Measurements from ENCODE around the gene EFHC1.

EFHC1 gene

GRCh38 chr6:52543262-52543661 lies 123.1 kb downstream of the EFHC1 start:
- no peak for DNase-seq

DNA sequence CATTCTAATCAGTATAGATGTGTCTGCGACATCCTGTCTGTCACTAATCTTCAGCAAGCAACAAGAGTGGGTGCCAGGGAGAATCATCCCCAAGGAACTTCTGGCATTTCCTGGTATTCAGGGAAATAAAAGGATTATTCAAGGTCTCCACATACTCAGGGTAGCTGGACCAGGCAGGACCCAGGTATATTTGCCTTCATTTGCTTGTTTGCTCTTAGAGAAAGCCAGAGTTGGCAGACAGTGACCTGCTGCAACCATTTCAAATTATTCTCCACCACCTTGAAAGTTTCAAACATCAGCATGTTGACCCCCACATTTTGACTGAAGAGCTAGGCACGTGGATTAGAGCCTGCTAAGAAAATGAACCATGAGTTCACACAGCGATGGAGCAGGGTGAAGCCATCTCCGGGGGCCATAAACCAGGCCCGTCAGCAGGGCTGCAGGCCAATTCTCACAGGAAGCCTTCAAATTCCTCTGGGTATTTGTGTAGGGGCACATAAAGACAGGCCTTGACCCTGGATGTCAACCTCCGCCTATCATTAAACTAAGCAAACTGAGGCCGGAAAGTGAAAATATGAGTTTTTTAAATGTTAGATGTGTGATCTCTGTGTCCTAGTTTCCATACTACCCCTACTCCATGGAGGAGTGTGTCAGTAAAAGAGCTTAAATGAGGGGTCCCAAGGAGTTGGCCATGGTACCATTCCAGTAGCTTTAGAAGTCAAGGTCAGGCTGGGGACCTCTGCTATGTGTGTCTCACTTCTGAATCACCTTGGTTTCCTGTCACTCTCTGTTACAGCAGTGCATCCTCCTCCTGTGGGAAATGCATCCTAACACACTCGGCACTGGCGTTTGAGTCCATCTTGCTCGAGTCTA lies 123.8 kb downstream of the EFHC1 start:
- no peak for DNase-seq

DNA sequence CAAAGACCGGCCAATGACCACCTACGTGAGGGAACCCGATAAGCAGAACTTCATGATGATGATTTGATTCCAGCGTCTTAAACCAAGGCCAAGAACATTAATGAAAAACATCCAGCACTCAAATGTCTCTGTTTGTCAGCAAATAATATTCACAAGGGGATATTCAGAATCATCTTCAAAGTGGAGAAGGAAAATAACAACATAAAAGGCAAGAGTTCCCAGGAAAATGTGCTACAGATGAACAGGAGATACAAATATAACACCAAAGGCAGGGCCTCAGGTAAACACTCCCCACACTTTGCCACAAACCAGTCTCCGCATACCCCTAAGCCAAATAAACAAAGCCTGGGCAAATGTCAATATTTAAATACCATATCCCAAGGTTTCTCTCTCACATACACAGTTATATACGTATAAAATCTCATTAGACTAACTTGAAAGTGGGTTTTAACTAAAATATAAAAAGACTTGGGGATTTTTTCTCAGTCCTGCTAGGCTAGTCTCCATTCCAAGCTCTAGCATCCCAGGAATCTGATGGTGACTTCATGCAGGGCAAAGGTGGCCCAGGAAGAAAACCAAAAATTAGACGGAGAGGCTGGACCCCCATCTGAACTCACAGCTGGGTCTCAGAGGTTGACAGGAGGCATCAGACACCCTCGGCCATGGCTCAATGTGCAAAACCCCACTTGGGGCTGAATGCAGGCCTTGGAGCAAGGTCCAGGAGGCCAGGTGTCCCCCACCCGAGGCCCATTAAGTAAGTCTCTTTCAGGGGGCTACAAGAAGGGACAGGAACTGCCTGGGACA lies 124.7 kb downstream of the EFHC1 start:
- DNase-seq = no peak

GRCh38 chr6:52545406-52546119 lies 125.4 kb downstream of the EFHC1 start:
- no peak for DNase-seq

DNA sequence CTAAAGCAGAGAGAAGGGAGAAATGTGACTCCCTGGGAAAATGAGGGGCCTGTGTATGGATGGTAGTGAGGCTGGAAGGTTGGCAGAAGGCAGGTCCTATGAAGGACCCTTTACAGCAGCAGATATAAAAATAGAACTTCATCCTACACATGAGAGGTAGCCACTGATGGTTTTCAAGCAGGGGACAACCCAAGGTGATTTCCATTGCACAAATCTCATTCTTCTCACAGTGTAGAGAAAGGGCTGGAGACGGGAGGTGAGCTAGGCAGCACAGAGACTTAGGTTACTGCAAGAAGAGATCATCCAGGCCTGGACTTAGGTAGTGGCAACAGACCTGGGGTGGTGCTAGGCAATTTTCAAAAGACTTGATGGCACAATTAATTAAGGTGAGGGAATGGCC lies 126.0 kb downstream of the EFHC1 start:
- no peak for DNase-seq

- DNase-seq = no peak
Measured at GRCh38 chr6:52546678-52547077, 126.5 kb downstream of the EFHC1 start.

DNA sequence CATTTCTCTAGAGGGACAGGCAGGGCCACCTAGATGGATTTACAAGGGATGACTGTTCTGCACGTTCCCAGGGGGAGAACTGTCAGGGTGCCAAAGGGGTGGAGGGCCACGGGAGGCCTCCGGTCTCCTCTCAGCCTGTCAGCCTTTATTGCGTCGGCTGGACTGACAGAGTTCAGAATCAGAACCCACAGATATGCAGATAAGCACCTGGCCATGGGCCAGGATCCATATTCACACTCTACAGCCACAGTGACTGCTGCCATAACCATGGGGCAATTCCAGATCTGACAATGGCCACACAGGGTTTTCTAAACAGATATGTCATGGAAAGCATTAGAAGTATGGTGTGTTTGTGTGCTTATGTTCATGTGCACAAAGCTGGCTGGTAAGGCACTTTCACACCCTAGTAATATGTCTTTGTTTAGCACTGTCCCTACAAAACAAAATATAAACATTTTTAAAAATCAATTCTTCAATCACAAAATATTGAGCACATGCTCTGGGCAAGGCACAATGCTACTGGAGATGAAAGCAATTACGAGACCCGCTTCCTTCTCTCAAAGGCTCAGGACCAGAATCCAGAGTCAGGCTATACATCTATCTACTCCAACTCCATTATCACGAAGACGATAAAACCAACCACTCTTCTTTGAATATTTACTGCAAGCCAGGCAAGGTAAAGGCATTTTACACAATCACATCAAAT lies 127.7 kb downstream of the EFHC1 start:
- DNase-seq = no peak

DNA sequence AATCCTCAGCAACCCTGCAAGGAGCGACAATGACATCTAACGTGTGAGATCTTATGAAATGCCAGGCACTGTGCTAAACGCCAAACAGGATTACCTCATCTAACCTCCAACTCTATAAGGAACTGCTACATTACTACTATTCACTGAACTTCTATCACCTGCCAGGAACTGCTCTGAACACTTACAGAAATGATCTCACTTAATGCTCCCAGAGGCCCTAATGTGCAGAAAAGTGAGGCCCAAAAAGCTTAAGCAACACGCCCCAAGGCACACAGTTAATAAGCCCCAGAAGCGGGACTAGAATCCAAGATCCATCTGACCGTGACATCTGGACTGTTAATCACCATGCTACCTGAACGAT lies 128.2 kb downstream of the EFHC1 start:
- DNase-seq = no peak

GRCh38 chr6:52548999-52549398 lies 128.9 kb downstream of the EFHC1 start:
- no peak for DNase-seq

GRCh38 chr6:52549428-52549827 lies 129.3 kb downstream of the EFHC1 start:
- DNase-seq = no peak

DNA sequence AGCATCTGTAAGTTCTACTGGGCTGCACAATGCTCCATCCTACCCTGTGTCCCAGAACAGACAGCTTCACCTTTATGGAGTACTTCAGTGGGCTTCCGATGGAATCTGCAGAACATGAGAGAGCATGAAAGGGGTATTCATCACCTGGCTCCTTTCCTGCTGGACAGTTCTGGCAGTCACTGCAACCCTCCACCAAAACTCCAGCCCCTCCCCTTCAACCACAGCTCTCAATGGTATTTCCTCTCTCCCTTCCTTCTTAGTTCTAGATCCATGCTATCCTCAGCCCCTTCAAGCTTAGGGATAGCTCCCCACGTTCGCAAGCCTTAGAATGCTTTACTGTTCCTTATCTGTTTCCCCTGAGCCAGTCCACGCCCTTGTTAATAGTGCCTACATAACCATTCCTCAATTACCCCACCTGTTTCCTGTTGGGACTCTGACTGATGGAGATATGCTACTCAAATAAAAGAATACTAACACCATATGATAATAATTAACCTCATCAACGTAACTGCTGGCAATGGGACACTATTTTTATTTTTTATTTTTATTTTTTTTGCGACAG lies 130.0 kb downstream of the EFHC1 start:
- no peak for DNase-seq

DNA sequence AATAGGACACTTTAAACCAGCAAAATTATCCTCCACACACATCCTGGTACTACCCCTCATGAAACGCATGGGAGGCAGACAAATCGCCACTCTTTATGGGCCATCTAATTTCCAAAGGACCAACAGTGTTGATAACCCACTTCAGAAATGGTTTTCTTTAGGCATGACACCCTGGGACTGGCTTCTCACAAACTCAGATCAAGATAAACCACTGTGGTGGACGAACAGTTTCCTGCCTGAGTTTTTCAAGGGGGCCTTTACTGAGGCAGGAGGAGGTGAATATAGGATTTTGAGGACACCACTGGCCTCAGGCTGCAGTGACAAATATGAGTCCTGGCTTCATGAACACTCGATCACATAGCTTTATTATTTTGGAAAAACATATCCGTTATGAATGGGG lies 130.7 kb downstream of the EFHC1 start:
- no peak for DNase-seq

- DNase-seq = peak; percentile 93
Measured at GRCh38 chr6:52551483-52552277, 131.5 kb downstream of the EFHC1 start.

DNA sequence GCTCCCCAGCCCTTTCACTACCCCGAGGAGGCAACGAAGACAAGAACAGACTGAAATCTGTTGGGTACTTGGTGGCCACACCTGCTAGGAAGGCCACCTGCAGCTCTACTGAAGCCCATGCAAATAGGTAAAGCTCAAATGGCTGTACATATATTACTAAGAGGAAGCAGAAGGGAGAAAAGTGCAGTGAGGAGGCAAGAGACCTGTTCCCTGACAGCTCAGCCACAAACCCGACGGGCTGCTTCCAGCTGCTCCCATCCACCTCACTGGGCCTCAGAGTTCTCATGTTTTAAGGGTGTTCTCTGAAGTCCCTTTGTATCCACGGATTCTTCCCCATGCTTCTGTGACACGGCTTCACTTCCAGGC lies 132.1 kb downstream of the EFHC1 start:
- DNase-seq = no peak

DNA sequence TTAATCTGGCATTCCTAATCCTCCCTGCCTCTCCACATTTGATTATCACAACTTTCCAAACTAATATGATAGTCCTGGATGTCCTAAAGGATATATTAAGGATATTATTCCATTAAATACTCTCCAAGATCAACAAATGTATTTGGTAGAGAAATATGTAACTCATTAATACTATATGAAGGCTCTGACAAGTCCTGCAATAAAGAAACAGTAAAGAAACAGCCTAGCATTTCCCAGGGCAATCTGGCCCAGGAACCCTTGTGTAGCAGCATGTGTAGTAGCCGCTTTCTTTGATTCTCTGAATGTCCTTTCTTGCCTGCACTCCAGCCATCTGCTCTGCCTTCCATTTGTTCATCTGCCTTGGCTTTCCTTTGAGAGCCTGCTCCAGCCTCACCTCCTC lies 133.0 kb downstream of the EFHC1 start:
- DNase-seq = no peak

- DNase-seq = no peak
Measured at GRCh38 chr6:52553719-52554118, 133.6 kb downstream of the EFHC1 start.

DNA sequence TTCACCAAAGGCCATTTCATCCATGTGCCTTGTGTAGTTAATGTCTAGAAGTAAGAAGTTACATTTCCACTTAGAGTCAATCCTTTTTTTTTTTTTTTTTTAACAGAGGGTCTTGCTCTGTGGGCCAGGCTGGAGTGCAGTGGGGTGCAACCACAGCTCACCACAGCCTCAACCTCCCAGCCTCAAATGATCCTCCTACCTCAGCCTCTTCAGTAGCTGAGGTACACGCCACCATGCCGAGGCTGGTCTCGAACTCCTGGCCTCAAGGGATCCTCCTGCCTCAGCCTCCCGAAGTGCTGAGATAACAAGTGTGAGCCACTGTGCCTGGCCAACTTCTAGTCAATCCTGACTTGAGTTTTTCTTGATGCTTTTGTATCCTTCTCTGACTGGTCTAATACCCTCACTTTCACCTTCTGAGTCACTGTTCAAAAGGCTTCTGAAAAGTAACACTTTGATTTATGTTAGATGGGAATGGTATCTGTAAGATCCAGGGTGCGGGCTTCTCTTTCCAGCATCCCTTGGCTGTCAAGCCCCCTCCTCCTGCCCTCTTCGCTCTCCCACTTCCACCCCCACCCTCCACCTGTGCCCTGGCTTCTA lies 134.6 kb downstream of the EFHC1 start:
- no peak for DNase-seq

DNA sequence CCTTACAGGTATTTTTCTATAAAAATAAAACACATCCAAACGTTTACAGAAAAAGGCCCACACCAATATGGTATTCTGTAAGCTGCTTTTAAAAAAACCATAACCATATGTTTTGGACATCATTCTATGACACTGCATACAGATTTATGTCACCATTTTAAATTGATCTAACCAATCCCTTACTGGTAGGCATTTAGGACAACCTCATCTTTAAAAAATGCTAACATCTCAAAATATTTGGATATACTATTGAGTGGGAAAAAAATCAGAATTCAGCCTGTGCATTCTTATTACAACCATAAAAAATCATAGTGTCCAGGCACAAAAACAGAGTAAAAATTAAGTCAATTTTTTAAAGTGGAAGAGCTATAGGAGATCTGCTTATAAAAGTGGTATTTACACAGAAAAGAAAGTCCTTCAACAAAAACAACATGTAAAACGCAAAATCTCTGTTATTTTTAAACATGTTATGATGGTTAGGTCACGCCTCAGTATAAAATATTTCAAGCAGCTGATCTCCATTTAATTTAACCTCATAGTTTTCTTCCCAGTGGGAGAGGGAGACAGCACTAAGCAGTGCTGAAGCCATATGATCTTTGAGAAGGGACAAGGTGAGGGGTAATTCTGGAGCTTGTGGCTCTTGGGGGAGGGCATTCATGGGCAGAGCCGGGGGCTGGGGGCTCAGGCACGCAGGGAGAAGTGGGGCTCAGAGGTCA lies 135.5 kb downstream of the EFHC1 start:
- no peak for DNase-seq

- no peak for DNase-seq
Measured at GRCh38 chr6:52557389-52558265, 137.5 kb downstream of the EFHC1 start.
